Measurements from ENCODE around the gene LSM11.
A peak's percentile ranks its signal among the peaks of the same experiment; 100 is the strongest.
"Not testable (repeated sequence)": the region's sequence is repeated elsewhere in the genome, so short reads cannot be mapped to it uniquely, and the experiment has no call there.

LSM11 gene

GRCh38 chr5:157743163-157744050 is at the start of gene LSM11:
LSM11 (plus strand) TSS chr5:157743712; CDS start chr5:157743751, 39 bp downstream.
- Mint-ChIP-seq H3K27ac (peak within 1 kb of the TSS; percentile 91), H3K4me3 (peak within 1 kb of the TSS; percentile 96), H3K4me1 (ENCODE audit: low read depth) (peaks cover 33% of the 10 kb centered on the region), H3K36me3 (peaks cover 1% of the 10 kb centered on the region), H3K9me3 (ENCODE audit: low read depth) (no peaks in the 10 kb centered on the region), H3K27me3 (no peaks in the 10 kb centered on the region)

- not testable (repeated sequence) for H3K4me1 Mint-ChIP-seq (ENCODE audit: low read depth); H3K9me3 Mint-ChIP-seq (ENCODE audit: low read depth); H3K36me3 Mint-ChIP-seq; H3K4me3 Mint-ChIP-seq; H3K27ac Mint-ChIP-seq; H3K27me3 Mint-ChIP-seq
Measured at GRCh38 chr5:157693816-157694215, 49.7 kb upstream of the LSM11 start.

- H3K4me1 Mint-ChIP-seq (ENCODE audit: low read depth); H3K9me3 Mint-ChIP-seq (ENCODE audit: low read depth); H3K4me3 Mint-ChIP-seq; H3K27me3 Mint-ChIP-seq; H3K36me3 Mint-ChIP-seq: not testable (repeated sequence)
- peak overlapping the region; percentile 34 for H3K27ac Mint-ChIP-seq
Measured at GRCh38 chr5:157696154-157696553, 47.4 kb upstream of the LSM11 start.

- H3K4me3 Mint-ChIP-seq; H3K27ac Mint-ChIP-seq; H3K9me3 Mint-ChIP-seq (ENCODE audit: low read depth); H3K27me3 Mint-ChIP-seq; H3K36me3 Mint-ChIP-seq; H3K4me1 Mint-ChIP-seq (ENCODE audit: low read depth): not testable (repeated sequence)
Measured at GRCh38 chr5:157698674-157699073, 44.8 kb upstream of the LSM11 start.

- Mint-ChIP-seq H3K4me1 (ENCODE audit: low read depth) (no peaks in the 10 kb centered on the region), H3K36me3 (peaks cover 2% of the 10 kb centered on the region), H3K4me3 (no peak overlapping the region), H3K27me3 (peaks cover 2% of the 10 kb centered on the region), H3K27ac (no peak overlapping the region), H3K9me3 (ENCODE audit: low read depth) (no peaks in the 10 kb centered on the region)
Measured at GRCh38 chr5:157703736-157704135, 39.8 kb upstream of the LSM11 start.

- H3K27me3 Mint-ChIP-seq = peaks cover 2% of the 10 kb centered on the region
- no peaks in the 10 kb centered on the region for H3K9me3 Mint-ChIP-seq (ENCODE audit: low read depth)
- H3K4me3 Mint-ChIP-seq = no peak overlapping the region
- H3K36me3 Mint-ChIP-seq = peaks cover 2% of the 10 kb centered on the region
- H3K27ac Mint-ChIP-seq = no peak overlapping the region
- H3K4me1 Mint-ChIP-seq (ENCODE audit: low read depth) = no peaks in the 10 kb centered on the region
Measured at GRCh38 chr5:157708866-157709265, 34.6 kb upstream of the LSM11 start.

- H3K9me3 Mint-ChIP-seq (ENCODE audit: low read depth) = no peaks in the 10 kb centered on the region
- H3K4me1 Mint-ChIP-seq (ENCODE audit: low read depth) = no peaks in the 10 kb centered on the region
- H3K36me3 Mint-ChIP-seq = peaks cover 2% of the 10 kb centered on the region
- H3K27me3 Mint-ChIP-seq = peaks cover 2% of the 10 kb centered on the region
- H3K27ac Mint-ChIP-seq = no peak overlapping the region
- no peak overlapping the region for H3K4me3 Mint-ChIP-seq
Measured at GRCh38 chr5:157709346-157709745, 34.2 kb upstream of the LSM11 start.

- H3K4me3 Mint-ChIP-seq = no peak overlapping the region
- H3K36me3 Mint-ChIP-seq = peaks cover 2% of the 10 kb centered on the region
- no peaks in the 10 kb centered on the region for H3K9me3 Mint-ChIP-seq (ENCODE audit: low read depth)
Measured at GRCh38 chr5:157710431-157710830, 33.1 kb upstream of the LSM11 start.

GRCh38 chr5:157710882-157711281 is 32.6 kb upstream of the LSM11 start:
- no peak overlapping the region for H3K4me3 Mint-ChIP-seq
- no peaks in the 10 kb centered on the region for H3K27me3 Mint-ChIP-seq
- no peaks in the 10 kb centered on the region for H3K4me1 Mint-ChIP-seq (ENCODE audit: low read depth)
- H3K9me3 Mint-ChIP-seq (ENCODE audit: low read depth) = no peaks in the 10 kb centered on the region
- H3K36me3 Mint-ChIP-seq = peaks cover 4% of the 10 kb centered on the region
- no peak overlapping the region for H3K27ac Mint-ChIP-seq

More at GRCh38 chr5:157710431-157710830, 33.1 kb upstream of the LSM11 start:
- Mint-ChIP-seq H3K27me3 (no peaks in the 10 kb centered on the region), H3K27ac (no peak overlapping the region), H3K4me1 (ENCODE audit: low read depth) (no peaks in the 10 kb centered on the region)

- no peak overlapping the region for H3K4me3 Mint-ChIP-seq
- H3K9me3 Mint-ChIP-seq (ENCODE audit: low read depth) = no peaks in the 10 kb centered on the region
- peaks cover 3% of the 10 kb centered on the region for H3K36me3 Mint-ChIP-seq
- no peak overlapping the region for H3K27ac Mint-ChIP-seq
- no peaks in the 10 kb centered on the region for H3K27me3 Mint-ChIP-seq
- H3K4me1 Mint-ChIP-seq (ENCODE audit: low read depth) = peaks cover 15% of the 10 kb centered on the region
Measured at GRCh38 chr5:157713830-157714595, 29.5 kb upstream of the LSM11 start.

GRCh38 chr5:157714596-157714864 is 29.0 kb upstream of the LSM11 start:
- Mint-ChIP-seq H3K9me3 (ENCODE audit: low read depth) (no peaks in the 10 kb centered on the region), H3K27me3 (no peaks in the 10 kb centered on the region), H3K27ac (no peak overlapping the region), H3K4me1 (ENCODE audit: low read depth) (peaks cover 15% of the 10 kb centered on the region), H3K36me3 (peaks cover 3% of the 10 kb centered on the region), H3K4me3 (no peak overlapping the region)

GRCh38 chr5:157718519-157718918 is 25.0 kb upstream of the LSM11 start:
- Mint-ChIP-seq H3K27me3 (no peaks in the 10 kb centered on the region), H3K4me3 (no peak overlapping the region), H3K4me1 (ENCODE audit: low read depth) (peaks cover 15% of the 10 kb centered on the region), H3K27ac (no peak overlapping the region), H3K9me3 (ENCODE audit: low read depth) (no peaks in the 10 kb centered on the region), H3K36me3 (peaks cover 8% of the 10 kb centered on the region)

- H3K4me3 Mint-ChIP-seq = no peak overlapping the region
- peaks cover 11% of the 10 kb centered on the region for H3K36me3 Mint-ChIP-seq
- no peaks in the 10 kb centered on the region for H3K27me3 Mint-ChIP-seq
- H3K9me3 Mint-ChIP-seq (ENCODE audit: low read depth) = no peaks in the 10 kb centered on the region
- H3K27ac Mint-ChIP-seq = no peak overlapping the region
- peaks cover 15% of the 10 kb centered on the region for H3K4me1 Mint-ChIP-seq (ENCODE audit: low read depth)
Measured at GRCh38 chr5:157719245-157719644, 24.3 kb upstream of the LSM11 start.

- Mint-ChIP-seq H3K4me1 (ENCODE audit: low read depth) (peaks cover 15% of the 10 kb centered on the region), H3K27me3 (no peaks in the 10 kb centered on the region), H3K4me3 (no peak overlapping the region), H3K27ac (no peak overlapping the region), H3K36me3 (peaks cover 12% of the 10 kb centered on the region), H3K9me3 (ENCODE audit: low read depth) (no peaks in the 10 kb centered on the region)
Measured at GRCh38 chr5:157721159-157721558, 22.4 kb upstream of the LSM11 start.

- H3K4me3 Mint-ChIP-seq; H3K4me1 Mint-ChIP-seq (ENCODE audit: low read depth); H3K9me3 Mint-ChIP-seq (ENCODE audit: low read depth); H3K27me3 Mint-ChIP-seq; H3K27ac Mint-ChIP-seq: not testable (repeated sequence)
- H3K36me3 Mint-ChIP-seq = peaks cover 12% of the 10 kb centered on the region
Measured at GRCh38 chr5:157722895-157723294, 20.6 kb upstream of the LSM11 start.
